ENCODE data around the gene FGF14.

DNA sequence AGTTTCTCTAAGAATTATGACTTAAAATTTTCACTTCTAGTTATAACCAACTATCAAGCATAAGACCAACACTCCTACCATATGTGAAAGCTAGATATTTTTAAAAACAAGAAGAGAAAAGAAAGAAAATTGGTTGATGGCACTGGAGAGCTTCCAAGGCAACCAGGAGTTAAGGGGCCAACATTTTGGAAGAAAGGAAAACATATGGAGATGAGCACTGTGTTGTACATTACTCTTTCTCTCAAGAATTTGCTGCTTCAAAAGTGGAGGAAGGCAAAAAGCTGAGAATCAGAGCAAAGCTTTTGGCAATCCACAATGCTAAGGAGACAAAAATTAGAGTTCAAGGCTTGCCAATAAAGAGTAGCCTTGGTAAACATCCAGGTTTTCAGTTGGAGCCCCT lies 503.2 kb downstream of the FGF14 start:
- TF ChIP-seq, protein P1, sequence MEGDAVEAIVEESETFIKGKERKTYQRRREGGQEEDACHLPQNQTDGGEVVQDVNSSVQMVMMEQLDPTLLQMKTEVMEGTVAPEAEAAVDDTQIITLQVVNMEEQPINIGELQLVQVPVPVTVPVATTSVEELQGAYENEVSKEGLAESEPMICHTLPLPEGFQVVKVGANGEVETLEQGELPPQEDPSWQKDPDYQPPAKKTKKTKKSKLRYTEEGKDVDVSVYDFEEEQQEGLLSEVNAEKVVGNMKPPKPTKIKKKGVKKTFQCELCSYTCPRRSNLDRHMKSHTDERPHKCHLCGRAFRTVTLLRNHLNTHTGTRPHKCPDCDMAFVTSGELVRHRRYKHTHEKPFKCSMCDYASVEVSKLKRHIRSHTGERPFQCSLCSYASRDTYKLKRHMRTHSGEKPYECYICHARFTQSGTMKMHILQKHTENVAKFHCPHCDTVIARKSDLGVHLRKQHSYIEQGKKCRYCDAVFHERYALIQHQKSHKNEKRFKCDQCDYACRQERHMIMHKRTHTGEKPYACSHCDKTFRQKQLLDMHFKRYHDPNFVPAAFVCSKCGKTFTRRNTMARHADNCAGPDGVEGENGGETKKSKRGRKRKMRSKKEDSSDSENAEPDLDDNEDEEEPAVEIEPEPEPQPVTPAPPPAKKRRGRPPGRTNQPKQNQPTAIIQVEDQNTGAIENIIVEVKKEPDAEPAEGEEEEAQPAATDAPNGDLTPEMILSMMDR (conservative IDR thresholded peaks at IDR 0.05; ENCODE audit: low read length) = no peak
- TF ChIP-seq EZH2phosphoT487 (IDR thresholded peaks at IDR 0.05; ENCODE audit: borderline replicate concordance, low read depth, low read length) = no peak
